Activated T-helper 2 cell treated with anti-CD3 and anti-CD28 coated beads, Interferon-gamma antibody, Interleukin-2, Interleukin-4, amounts not matched to agents 10 μg/mL and 5 μg/mL and 100 μg/mL, durations not matched to agents 14 hours and 24 hours and 36 hours (primary cell): ENCODE data around the gene OR5K3. TPM values are rescaled to one million over a fixed set of nuclear protein-coding genes. Genes with fewer than 3 reads are reported as not detected.
"Not testable (repeated sequence)": the region's sequence is repeated elsewhere in the genome, so short reads cannot be mapped to it uniquely, and the experiment has no call there.

ENCODE experiments used
- DNase-seq: peaks from one replicate; pipeline ENCODE4 v3.0.0; 2021; ENCODE audit warnings: low spot score
- H3K27ac Mint-ChIP-seq: one replicate; pipeline ENCODE4 v1.8.0; 2021; ENCODE audit warnings: mixed read lengths
- H3K27me3 Mint-ChIP-seq: one replicate; pipeline ENCODE4 v1.8.0; 2021; ENCODE audit warnings: low read depth, mixed read lengths
- H3K36me3 Mint-ChIP-seq: one replicate; pipeline ENCODE4 v1.8.0; 2021; ENCODE audit warnings: low read depth, mixed read lengths
- H3K4me1 Mint-ChIP-seq: one replicate; pipeline ENCODE4 v1.8.0; 2021; ENCODE audit warnings: low read depth, mixed read lengths
- H3K4me3 Mint-ChIP-seq: one replicate; pipeline ENCODE4 v1.8.0; 2021; ENCODE audit warnings: low read depth, mild to moderate bottlenecking, moderate library complexity, mixed read lengths
- H3K9me3 Mint-ChIP-seq: one replicate; pipeline ENCODE4 v1.8.0; 2021; ENCODE audit warnings: mixed read lengths
- intact Hi-C: fragments of 100-400 bp; cut with micrococcal nuclease; formaldehyde crosslinking; loops from one replicate; pipeline ENCODE4 v1.15.1; 2023
- total RNA-seq: library from RNA; stranded (reverse); gene quantifications from 2 replicates; pipeline ENCODE4 v1.2.3, GENCODE V29; 2022

The OR5K3 gene
- total RNA-seq, 1 donor from 2014 or later: not detected

- no peaks in the 10 kb centered on the region for H3K9me3 Mint-ChIP-seq
These were observed 18.0 kb upstream of the OR5K3 start for GRCh38 chr3:98372445-98372844.

GRCh38 chr3:98376631-98377030, 13.8 kb upstream of the OR5K3 start:
- no peak overlapping the region for H3K4me3 Mint-ChIP-seq
- intact Hi-C loops: no loop called here
- no peaks in the 10 kb centered on the region for H3K4me1 Mint-ChIP-seq
- peaks cover 28% of the 10 kb centered on the region for H3K27me3 Mint-ChIP-seq
- H3K36me3 Mint-ChIP-seq: no peaks in the 10 kb centered on the region
- no peaks in the 10 kb centered on the region for H3K9me3 Mint-ChIP-seq
- H3K27ac Mint-ChIP-seq: no peak overlapping the region
- no peak for DNase-seq

More at GRCh38 chr3:98372445-98372844, 18.0 kb upstream of the OR5K3 start:
- no peaks in the 10 kb centered on the region for H3K4me1 Mint-ChIP-seq
- H3K36me3 Mint-ChIP-seq: no peaks in the 10 kb centered on the region
- no peak overlapping the region for H3K27ac Mint-ChIP-seq
- no peak overlapping the region for H3K4me3 Mint-ChIP-seq
- intact Hi-C loops: no loop called here
- DNase-seq: no peak
- H3K27me3 Mint-ChIP-seq: peaks cover 35% of the 10 kb centered on the region

GRCh38 chr3:98388147-98388546, 2.3 kb upstream of the OR5K3 start:
- H3K4me3 Mint-ChIP-seq: no peak overlapping the region
- no peaks in the 10 kb centered on the region for H3K36me3 Mint-ChIP-seq
- intact Hi-C loops: no loop called here

DNA sequence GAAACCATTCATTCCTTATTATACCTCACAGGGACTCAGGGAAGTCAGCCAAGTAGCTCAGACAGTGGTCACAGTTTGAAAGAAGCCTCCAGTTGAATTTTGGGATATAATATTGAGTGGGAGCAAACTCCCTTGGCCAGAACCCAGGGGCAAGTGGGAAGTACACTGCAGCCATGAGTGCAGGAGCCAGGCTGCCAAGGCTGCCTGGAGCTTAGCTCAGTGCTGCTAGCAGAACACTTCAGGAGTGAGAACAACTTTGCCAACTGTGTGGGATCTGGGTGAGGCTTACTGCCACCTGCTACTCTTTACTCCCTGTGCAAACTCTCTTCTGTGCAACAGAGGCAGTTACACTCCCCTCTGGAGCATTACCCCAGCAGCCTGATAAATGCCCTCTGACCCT, 4.6 kb downstream of the OR5K3 start:
- Mint-ChIP-seq H3K36me3 (no peaks in the 10 kb centered on the region), H3K4me3 (no peak overlapping the region), H3K9me3 (peaks cover 23% of the 10 kb centered on the region), H3K27me3 (peaks cover 28% of the 10 kb centered on the region), H3K27ac (no peak overlapping the region), H3K4me1 (no peaks in the 10 kb centered on the region)
- no peak for DNase-seq
- intact Hi-C loops: no loop called here

More at GRCh38 chr3:98388147-98388546, 2.3 kb upstream of the OR5K3 start:
- DNase-seq: no peak
- no peaks in the 10 kb centered on the region for H3K4me1 Mint-ChIP-seq
- no peaks in the 10 kb centered on the region for H3K9me3 Mint-ChIP-seq
- peaks cover 35% of the 10 kb centered on the region for H3K27me3 Mint-ChIP-seq
- H3K27ac Mint-ChIP-seq: no peak overlapping the region

GRCh38 chr3:98396482-98396881, 6.0 kb downstream of the OR5K3 start:
- H3K9me3 Mint-ChIP-seq: peaks cover 34% of the 10 kb centered on the region
- H3K27ac Mint-ChIP-seq, H3K36me3 Mint-ChIP-seq: not testable (repeated sequence)

GRCh38 chr3:98398513-98398912, 8.0 kb downstream of the OR5K3 start:
- intact Hi-C loops: no loop called here
- no peak overlapping the region for H3K4me3 Mint-ChIP-seq

More at GRCh38 chr3:98396482-98396881, 6.0 kb downstream of the OR5K3 start:
- H3K27me3 Mint-ChIP-seq: peaks cover 25% of the 10 kb centered on the region
- DNase-seq, H3K4me1 Mint-ChIP-seq, intact Hi-C loops, H3K4me3 Mint-ChIP-seq: not testable (repeated sequence)

GRCh38 chr3:98402507-98402906, 12.0 kb downstream of the OR5K3 start:
- Mint-ChIP-seq H3K9me3 (peaks cover 75% of the 10 kb centered on the region), H3K27me3 (peaks cover 3% of the 10 kb centered on the region), H3K4me1 (no peaks in the 10 kb centered on the region), H3K36me3 (no peaks in the 10 kb centered on the region), H3K27ac (no peak overlapping the region), H3K4me3 (no peak overlapping the region)
- no peak for DNase-seq
- intact Hi-C loops: no loop called here

More at GRCh38 chr3:98398513-98398912, 8.0 kb downstream of the OR5K3 start:
- Mint-ChIP-seq H3K9me3 (peaks cover 49% of the 10 kb centered on the region), H3K27me3 (peaks cover 19% of the 10 kb centered on the region), H3K36me3 (no peaks in the 10 kb centered on the region), H3K27ac (no peak overlapping the region), H3K4me1 (no peaks in the 10 kb centered on the region)
- no peak for DNase-seq

DNA sequence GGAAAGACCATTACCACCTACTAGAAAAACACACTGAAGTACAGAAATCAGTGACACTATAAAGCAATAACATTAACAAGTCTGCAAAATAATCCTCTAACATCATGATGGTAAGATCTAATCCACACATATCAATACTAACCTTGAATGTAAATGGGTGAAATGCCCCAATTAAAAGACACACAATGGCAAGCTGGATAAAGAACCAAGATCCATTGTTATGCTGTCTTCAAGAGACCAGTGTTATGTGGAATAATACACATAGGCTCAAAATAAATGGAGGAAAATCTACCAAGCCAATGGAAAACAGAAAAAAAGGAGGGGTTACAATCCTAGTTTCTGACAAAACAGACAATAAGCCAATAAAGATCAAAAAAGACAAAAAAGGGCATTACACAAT, 13.5 kb downstream of the OR5K3 start:
- intact Hi-C loops: no loop called here
- H3K4me3 Mint-ChIP-seq: no peak overlapping the region
- peaks cover 66% of the 10 kb centered on the region for H3K9me3 Mint-ChIP-seq
- H3K4me1 Mint-ChIP-seq: no peaks in the 10 kb centered on the region
- DNase-seq: no peak
- H3K36me3 Mint-ChIP-seq: no peaks in the 10 kb centered on the region
- H3K27me3 Mint-ChIP-seq: peaks cover 5% of the 10 kb centered on the region
- H3K27ac Mint-ChIP-seq: no peak overlapping the region

GRCh38 chr3:98406034-98406433, 15.6 kb downstream of the OR5K3 start:
- no peak for DNase-seq
- Mint-ChIP-seq H3K36me3 (no peaks in the 10 kb centered on the region), H3K9me3 (peaks cover 51% of the 10 kb centered on the region), H3K4me3 (no peak overlapping the region), H3K27ac (no peak overlapping the region), H3K4me1 (no peaks in the 10 kb centered on the region), H3K27me3 (peaks cover 2% of the 10 kb centered on the region)
- intact Hi-C loops: no loop called here

DNA sequence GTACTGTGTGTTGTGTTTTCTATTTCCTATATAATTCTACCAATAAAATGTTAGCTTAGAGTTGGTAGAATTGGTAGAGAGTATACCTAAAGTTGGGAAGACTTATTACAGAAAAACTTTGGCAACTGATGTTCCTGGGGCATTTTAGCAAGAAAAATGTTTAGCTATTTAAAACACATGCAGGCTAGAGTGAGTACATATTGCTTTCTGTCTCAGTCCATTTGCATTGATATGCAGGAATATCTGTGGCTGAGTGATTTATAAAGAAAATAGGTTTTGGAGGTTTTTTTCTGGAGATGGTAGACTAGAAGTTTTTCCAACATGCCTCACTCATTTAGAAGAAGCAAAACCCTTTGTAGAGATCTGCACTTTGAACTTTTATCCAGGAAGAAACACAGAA, 42.1 kb downstream of the OR5K3 start:
- H3K27ac Mint-ChIP-seq: no peak overlapping the region
- no peak for DNase-seq
- intact Hi-C loops: no loop called here

GRCh38 chr3:98433764-98434163, 43.3 kb downstream of the OR5K3 start:
- Mint-ChIP-seq H3K9me3 (peaks cover 22% of the 10 kb centered on the region), H3K27ac (no peak overlapping the region), H3K27me3 (peaks cover 8% of the 10 kb centered on the region), H3K4me1 (no peaks in the 10 kb centered on the region), H3K36me3 (no peaks in the 10 kb centered on the region), H3K4me3 (no peak overlapping the region)
- intact Hi-C loops: no loop called here
- DNase-seq: no peak

More for the DNA sequence above, 42.1 kb downstream of the OR5K3 start:
- peaks cover 25% of the 10 kb centered on the region for H3K9me3 Mint-ChIP-seq
- no peaks in the 10 kb centered on the region for H3K36me3 Mint-ChIP-seq
- no peak overlapping the region for H3K4me3 Mint-ChIP-seq
- H3K27me3 Mint-ChIP-seq: peaks cover 7% of the 10 kb centered on the region
- no peaks in the 10 kb centered on the region for H3K4me1 Mint-ChIP-seq

DNA sequence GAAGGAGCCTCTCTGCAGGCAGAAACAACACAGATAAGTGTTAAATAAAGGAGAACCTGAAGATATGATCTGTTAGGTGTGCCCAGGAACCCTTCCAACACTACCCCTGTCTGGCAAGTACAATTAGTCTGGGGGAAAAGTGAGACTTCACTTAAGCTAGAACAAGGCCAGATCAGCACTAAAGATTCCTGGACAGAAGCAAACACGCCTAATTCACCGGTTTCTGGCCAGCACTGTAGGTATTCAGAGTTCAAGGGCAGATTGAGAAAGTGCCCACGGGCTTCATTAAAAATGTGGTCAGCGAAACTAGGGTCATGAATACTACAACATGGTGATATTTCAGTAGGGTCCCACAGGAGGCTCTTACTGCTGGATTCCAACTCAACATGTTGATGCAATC, 43.9 kb downstream of the OR5K3 start:
- DNase-seq: no peak
- H3K4me1 Mint-ChIP-seq: no peaks in the 10 kb centered on the region
- no peaks in the 10 kb centered on the region for H3K36me3 Mint-ChIP-seq
- no peak overlapping the region for H3K4me3 Mint-ChIP-seq
- intact Hi-C loops: no loop called here
- no peak overlapping the region for H3K27ac Mint-ChIP-seq
- H3K27me3 Mint-ChIP-seq: peaks cover 8% of the 10 kb centered on the region
- peaks cover 16% of the 10 kb centered on the region for H3K9me3 Mint-ChIP-seq

GRCh38 chr3:98440283-98440682, 49.8 kb downstream of the OR5K3 start:
- Mint-ChIP-seq H3K27ac (no peak overlapping the region), H3K36me3 (no peaks in the 10 kb centered on the region), H3K4me1 (no peaks in the 10 kb centered on the region), H3K4me3 (no peak overlapping the region), H3K9me3 (no peaks in the 10 kb centered on the region), H3K27me3 (peaks cover 19% of the 10 kb centered on the region)
- intact Hi-C loops: no loop called here
- DNase-seq: no peak
